Stimulated activated CD8-positive, alpha-beta memory T cell treated with anti-CD3 and anti-CD28 coated beads, Interleukin-2, amount 100 ng/mL, for 1 hour (primary cell): ENCODE data around the gene HTR1D.
"Not testable (repeated sequence)": the region's sequence is repeated elsewhere in the genome, so short reads cannot be mapped to it uniquely, and the experiment has no call there.

ENCODE experiments used
- DNase-seq, 2 donors: peaks; one replicate each; pipeline ENCODE4 v3.0.0-alpha.2; 2020; ENCODE audit warnings: low read depth in 2 of 2

Gene HTR1D

DNA sequence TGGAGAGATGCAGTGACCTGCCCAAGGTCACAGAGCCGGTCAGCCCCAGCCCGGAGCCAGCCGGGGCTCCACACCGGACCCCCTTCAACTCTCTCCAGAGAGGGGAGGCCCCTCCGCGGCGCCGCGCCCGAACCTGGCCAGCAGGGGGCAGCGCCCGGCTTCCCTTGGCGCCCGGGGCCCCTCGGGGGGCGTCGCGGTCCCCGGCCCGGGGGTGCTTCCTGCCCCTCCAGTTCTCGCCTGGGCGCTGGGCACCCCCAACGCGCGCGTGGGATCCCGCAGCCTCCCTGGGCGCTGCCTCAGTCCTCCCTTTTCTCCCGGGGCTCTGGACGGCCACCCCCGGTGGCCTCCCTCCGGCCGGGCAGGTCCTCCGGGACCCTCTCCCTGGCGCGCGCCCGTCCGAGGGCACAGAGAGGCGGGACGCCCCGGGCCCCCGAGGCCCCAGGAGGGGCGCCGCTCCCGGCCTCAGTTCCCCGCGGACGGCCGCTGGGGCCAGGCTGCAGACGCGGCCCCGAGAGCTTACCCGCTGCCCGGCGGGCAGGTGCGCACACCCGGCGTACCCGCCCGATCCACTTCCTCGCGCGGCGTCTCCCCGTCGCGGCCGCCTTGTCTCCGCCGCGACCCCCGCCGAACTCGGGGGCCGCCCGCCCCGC, 406 bp downstream of the HTR1D start:
- DNase-seq, result peak in 1 of 2 donors; percentile 9

DNA sequence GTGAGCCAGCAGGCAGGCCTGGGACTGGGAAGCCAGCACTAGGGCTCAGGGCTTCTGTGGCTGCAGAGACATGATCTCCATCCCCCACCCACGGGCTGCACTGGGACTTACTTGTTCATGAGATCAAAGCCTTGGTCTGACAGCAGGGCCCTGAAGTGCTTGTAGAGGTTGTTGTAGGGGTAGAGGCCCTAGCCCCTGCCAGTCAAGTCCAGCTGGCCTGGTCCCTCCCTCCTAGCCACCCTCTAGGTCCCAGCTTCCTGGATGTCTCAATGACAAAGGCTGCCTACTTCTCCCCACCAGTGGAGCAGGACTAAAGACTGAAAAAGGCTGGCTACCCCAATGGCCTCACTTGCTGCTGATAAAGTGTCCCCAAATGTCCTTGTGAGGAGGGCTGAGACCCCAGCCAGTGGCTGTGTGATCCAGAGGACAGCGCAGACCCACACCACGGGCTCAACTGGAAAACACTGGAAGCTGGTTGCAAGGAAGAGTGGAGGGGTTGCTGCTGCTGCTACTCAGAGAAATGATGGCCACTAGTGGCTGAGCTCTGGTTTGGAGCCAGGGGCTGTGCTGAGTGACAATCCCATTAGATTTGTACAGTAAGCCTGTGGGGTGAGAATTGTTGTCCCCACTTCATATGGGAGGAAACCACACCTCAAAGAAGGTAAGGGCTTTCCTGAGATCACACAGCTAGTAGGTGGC, 1.4 kb downstream of the HTR1D start:
- no peak for DNase-seq

GRCh38 chr1:23215291-23215690, 2.0 kb downstream of the HTR1D start:
- no peak for DNase-seq

- no peak for DNase-seq
Measured at GRCh38 chr1:23214640-23215039, 2.7 kb downstream of the HTR1D start.

- no peak for DNase-seq
Measured at GRCh38 chr1:23211955-23212354, 5.3 kb downstream of the HTR1D start.

GRCh38 chr1:23210963-23211362, 6.3 kb downstream of the HTR1D start:
- no peak for DNase-seq

GRCh38 chr1:23210351-23210785, 6.9 kb downstream of the HTR1D start:
- no peak for DNase-seq

DNA sequence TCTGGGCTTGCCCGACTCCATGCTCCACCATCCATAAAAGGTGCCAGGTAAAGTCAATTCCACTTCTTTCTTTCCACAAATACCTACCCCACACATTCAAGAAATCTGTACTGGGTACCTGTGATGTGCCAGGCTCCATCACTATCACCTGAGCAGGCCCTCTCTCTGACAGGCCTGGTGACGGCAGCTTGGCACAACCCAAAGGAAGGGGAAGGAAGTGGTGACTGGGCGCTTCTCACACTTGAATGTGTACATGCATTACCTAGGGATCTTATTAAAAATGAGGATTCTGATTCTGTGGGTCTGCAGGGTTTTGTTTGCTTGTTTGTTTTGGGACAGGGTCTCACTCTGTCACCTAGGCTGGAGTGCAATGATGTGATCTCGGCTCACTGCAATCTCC, 7.5 kb downstream of the HTR1D start:
- no peak for DNase-seq

GRCh38 chr1:23208527-23208926, 8.8 kb downstream of the HTR1D start:
- no peak for DNase-seq

DNA sequence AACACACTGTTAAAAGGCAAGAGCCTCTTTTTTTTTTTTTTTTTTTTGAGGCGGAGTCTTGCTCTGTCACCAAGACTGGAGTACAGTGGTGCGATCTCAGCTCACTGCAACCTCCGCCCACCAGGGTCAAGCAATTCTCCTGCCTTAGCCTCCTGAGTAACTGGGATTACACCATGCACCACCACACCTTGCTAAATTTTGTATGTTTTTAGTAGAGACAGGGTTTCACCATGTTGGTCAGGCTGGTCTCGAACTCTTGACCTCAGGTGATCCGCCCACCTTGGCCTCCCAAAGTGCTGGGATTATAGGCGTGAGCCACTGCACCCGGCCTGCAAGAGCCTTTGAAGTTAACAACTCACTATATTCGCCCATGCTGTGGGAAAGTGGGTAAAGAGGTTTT, 9.6 kb downstream of the HTR1D start:
- not testable (repeated sequence) for DNase-seq

GRCh38 chr1:23202263-23202749, 15.0 kb downstream of the HTR1D start:
- DNase-seq, result no peak

GRCh38 chr1:23200883-23201282, 16.4 kb downstream of the HTR1D start:
- no peak for DNase-seq

DNA sequence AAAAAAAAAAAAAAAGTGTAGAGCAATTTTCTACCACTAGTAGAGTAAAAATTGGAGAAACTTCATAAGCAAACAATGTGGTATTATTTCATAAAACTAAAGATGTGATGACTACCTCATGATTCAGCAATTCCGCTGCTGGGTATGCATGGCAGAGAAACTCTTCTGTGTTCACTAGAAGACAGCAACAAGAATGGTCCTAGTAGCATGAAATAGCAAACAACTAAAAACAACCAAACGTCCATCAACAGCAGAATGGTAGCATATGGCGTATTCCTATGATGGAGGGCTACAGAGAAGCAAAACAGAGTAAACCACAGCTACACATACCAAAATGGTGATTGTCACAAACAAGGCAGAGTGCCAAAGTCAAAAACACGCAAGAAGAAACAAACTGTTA, 18.9 kb downstream of the HTR1D start:
- no peak for DNase-seq

- no peak for DNase-seq
Measured at GRCh38 chr1:23196627-23197328, 20.5 kb downstream of the HTR1D start.

GRCh38 chr1:23194119-23194984, 22.9 kb downstream of the HTR1D start:
- DNase-seq, result no peak

- no peak for DNase-seq
Measured at GRCh38 chr1:23193391-23194118, 23.7 kb downstream of the HTR1D start.

DNA sequence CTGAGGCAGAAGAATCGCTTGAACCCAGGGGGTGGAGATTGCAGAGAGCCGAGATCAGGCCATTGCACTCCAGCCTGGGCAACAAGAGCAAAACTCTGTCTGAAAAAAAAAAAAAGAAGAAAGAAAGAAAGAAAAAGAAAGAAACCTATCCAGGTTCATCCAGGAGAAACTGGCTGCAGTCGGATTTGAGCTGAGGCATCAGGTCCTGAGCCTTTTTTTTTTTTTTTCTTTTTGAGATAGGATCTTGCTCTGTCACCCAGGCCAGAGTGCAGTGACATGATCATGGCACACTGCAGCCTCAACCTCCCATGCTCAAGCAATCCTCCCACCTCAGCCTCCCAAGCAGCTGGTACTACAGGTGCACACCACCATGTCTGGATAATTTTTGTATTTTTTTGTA, 26.1 kb downstream of the HTR1D start:
- no peak for DNase-seq

GRCh38 chr1:23188936-23189452, 28.3 kb downstream of the HTR1D start:
- not testable (repeated sequence) for DNase-seq

DNA sequence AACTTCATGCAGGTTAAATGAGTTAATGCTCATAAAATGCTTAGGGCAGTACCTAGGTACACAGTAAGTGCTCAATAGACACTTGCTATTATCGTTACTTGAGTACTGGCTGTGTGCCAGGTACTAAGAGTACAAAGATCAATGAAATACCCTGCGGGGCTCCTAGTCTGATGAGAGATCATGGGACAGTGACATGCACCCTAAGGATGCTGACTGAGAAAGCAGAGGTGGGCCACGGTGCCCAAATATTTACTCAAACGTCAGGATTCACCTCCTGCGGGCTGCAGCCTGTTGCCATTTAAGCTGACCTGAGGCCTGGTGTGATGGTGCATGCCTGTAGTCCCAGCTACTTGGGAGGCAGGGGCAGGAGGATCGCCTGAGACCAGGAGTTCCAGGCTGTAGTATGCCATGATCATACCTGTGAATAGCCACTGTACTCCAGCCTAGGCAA, 28.8 kb downstream of the HTR1D start:
- no peak for DNase-seq

- no peak for DNase-seq
Measured at GRCh38 chr1:23187637-23188036, 29.7 kb downstream of the HTR1D start.

GRCh38 chr1:23185381-23185780, 31.9 kb downstream of the HTR1D start:
- no peak for DNase-seq
